PC-9 (cell line): ENCODE measurements around the gene PGF. TPM values are rescaled to one million over a fixed set of nuclear protein-coding genes. Genes with fewer than 3 reads are reported as not detected.

ENCODE experiments used
- BruUV-seq: library from RNA; stranded (reverse); fragments of 400-500 nt; replicated peaks from 2 replicates; lab custom pipeline; 2021; lab: Mats Ljungman, UMichigan
- CTCF ChIA-PET: fragments of 300-600 bp; sonication (Branson Sonifier 250); formaldehyde crosslinking; loops from one replicate; lab custom pipeline; 2022; ENCODE audit warnings: antibody characterized with exemption; lab: Charles Lee
- POLR2A ChIA-PET: fragments of 300-600 bp; sonication (Branson Sonifier 250); formaldehyde crosslinking; loops from one replicate; lab custom pipeline; 2022; ENCODE audit warnings: antibody characterized with exemption; ENCODE audit not compliant: unreplicated experiment; lab: Charles Lee
- DNase-seq, 2 experiments: peaks; one replicate each; pipeline versions ENCODE4 v3.0.0 to v3.0.0-alpha.2; 2015 to 2022; ENCODE audit warnings: mixed read lengths in 1 of 2
- H2AFZ ChIP-seq: fragments of 200-600 bp; sonication (generic); 2 replicates; pipeline ENCODE4 v1.8.1; 2017; ENCODE audit warnings: antibody characterized with exemption
- H3F3A ChIP-seq: fragments of 200-600 bp; sonication (generic); 2 replicates; pipeline ENCODE4 v1.8.1; 2017; ENCODE audit warnings: antibody characterized with exemption, mild to moderate bottlenecking, low read depth; ENCODE audit not compliant: insufficient read depth
- H3K27ac ChIP-seq: fragments of 200-600 bp; sonication (generic); 2 replicates; pipeline ENCODE4 v1.6.1; 2016; ENCODE audit warnings: mixed run types
- H3K27me3 ChIP-seq: fragments of 200-600 bp; sonication (generic); 2 replicates; pipeline ENCODE4 v1.6.1; 2016; ENCODE audit warnings: low read depth, mixed run types; ENCODE audit not compliant: insufficient read depth
- H3K36me3 ChIP-seq: fragments of 200-600 bp; sonication (generic); 2 replicates; pipeline ENCODE4 v1.6.1; 2016; ENCODE audit warnings: low read depth, mixed run types
- H3K4me1 ChIP-seq: fragments of 200-600 bp; sonication (generic); replicated peaks from 2 replicates; pipeline ENCODE4 v1.6.1; 2016; ENCODE audit warnings: mixed run types; ENCODE audit not compliant: insufficient read depth
- H3K4me2 ChIP-seq: fragments of 200-600 bp; sonication (generic); 2 replicates; pipeline ENCODE4 v1.6.1; 2017; ENCODE audit warnings: mixed run types
- H3K4me3 ChIP-seq: fragments of 200-600 bp; sonication (generic); 2 replicates; pipeline ENCODE4 v1.6.1; 2016; ENCODE audit warnings: mixed run types
- H3K79me2 ChIP-seq: fragments of 200-600 bp; sonication (generic); 2 replicates; pipeline ENCODE4 v1.6.1; 2017; ENCODE audit warnings: low read depth, mixed run types
- H3K9me2 ChIP-seq: fragments of 200-600 bp; sonication (generic); 2 replicates; pipeline ENCODE4 v1.8.1; 2017; ENCODE audit warnings: mild to moderate bottlenecking; ENCODE audit not compliant: insufficient read depth
- H3K9me3 ChIP-seq: fragments of 200-600 bp; sonication (generic); 2 replicates; pipeline ENCODE4 v1.8.1; 2016; ENCODE audit warnings: low read depth; ENCODE audit not compliant: insufficient read depth
- H4K20me1 ChIP-seq: fragments of 200-600 bp; sonication (generic); 2 replicates; pipeline ENCODE4 v1.8.1; 2017; ENCODE audit not compliant: insufficient read depth
- EZH2 ChIP-seq: fragments of 200-600 bp; sonication (generic); IDR thresholded peaks from 2 replicates; pipeline ENCODE4 v1.8.0; 2017; ENCODE audit warnings: antibody characterized with exemption, low read depth
- intact Hi-C: fragments of 100-400 bp; cut with micrococcal nuclease; formaldehyde crosslinking; loops from one replicate; pipeline ENCODE4 v1.10.0; 2022; ENCODE audit not compliant: unreplicated experiment
- total RNA-seq: library from RNA; stranded (reverse); gene quantifications from 2 replicates; pipeline ENCODE4 v1.2.3, GENCODE V29; 2021
- TF ChIP-seq, protein P1 (sequence below): fragments of 200-600 bp; sonication (generic); conservative IDR thresholded peaks from 2 replicates; pipeline ENCODE4 v1.6.1; 2017; ENCODE audit warnings: mixed run types, antibody characterized with exemption, mild to moderate bottlenecking, moderate library complexity

Gene PGF
- total RNA-seq, 1 experiment from 2014 or later = 11.7 TPM

GRCh38 chr14:74975059-74975810 is 19.8 kb upstream of the PGF start:
- DNase-seq = no peak
- Histone ChIP-seq H3K4me3 (no peak overlapping the region), H3F3A (peaks cover 8% of the 10 kb centered on the region; the same call in 1 of the 2 replicates), H3K9me3 (no peaks in the 10 kb centered on the region), H2AFZ (no peak overlapping the region), H3K36me3 (no peaks in the 10 kb centered on the region), H3K9me2 (no peaks in the 10 kb centered on the region), H3K4me1 (peaks cover 27% of the 10 kb centered on the region), H4K20me1 (no peaks in the 10 kb centered on the region), H3K27me3 (no peaks in the 10 kb centered on the region), H3K79me2 (no peaks in the 10 kb centered on the region), H3K27ac (no peak overlapping the region), H3K4me2 (no peak overlapping the region)
- intact Hi-C loops = no loop called here
- CTCF ChIA-PET = interaction anchor here (0.6 to 0.8 kb wide), 2 partner anchors 11 to 324 kb away, joined by 3 read pairs; no protein-coding TSS in a partner anchor
- POLR2A ChIA-PET = interaction anchor here (0.5 to 0.9 kb wide), 2 partner anchors 30 to 74 kb away, joined by 3 to 6 read pairs; no protein-coding TSS in a partner anchor
- no TSS peak for BruUV-seq
- TF ChIP-seq EZH2 = no peak
- TF ChIP-seq, protein P1, sequence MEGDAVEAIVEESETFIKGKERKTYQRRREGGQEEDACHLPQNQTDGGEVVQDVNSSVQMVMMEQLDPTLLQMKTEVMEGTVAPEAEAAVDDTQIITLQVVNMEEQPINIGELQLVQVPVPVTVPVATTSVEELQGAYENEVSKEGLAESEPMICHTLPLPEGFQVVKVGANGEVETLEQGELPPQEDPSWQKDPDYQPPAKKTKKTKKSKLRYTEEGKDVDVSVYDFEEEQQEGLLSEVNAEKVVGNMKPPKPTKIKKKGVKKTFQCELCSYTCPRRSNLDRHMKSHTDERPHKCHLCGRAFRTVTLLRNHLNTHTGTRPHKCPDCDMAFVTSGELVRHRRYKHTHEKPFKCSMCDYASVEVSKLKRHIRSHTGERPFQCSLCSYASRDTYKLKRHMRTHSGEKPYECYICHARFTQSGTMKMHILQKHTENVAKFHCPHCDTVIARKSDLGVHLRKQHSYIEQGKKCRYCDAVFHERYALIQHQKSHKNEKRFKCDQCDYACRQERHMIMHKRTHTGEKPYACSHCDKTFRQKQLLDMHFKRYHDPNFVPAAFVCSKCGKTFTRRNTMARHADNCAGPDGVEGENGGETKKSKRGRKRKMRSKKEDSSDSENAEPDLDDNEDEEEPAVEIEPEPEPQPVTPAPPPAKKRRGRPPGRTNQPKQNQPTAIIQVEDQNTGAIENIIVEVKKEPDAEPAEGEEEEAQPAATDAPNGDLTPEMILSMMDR = no peak

GRCh38 chr14:74974364-74975058 is 19.1 kb upstream of the PGF start:
- ChIA-PET CTCF (interaction anchor here (0.8 kb wide), 1 partner anchor 10 kb away, joined by 3 read pairs; no protein-coding TSS in a partner anchor), POLR2A (no interaction called here)
- Histone ChIP-seq H3F3A (peaks cover 8% of the 10 kb centered on the region; the same call in 1 of the 2 replicates), H3K9me3 (no peaks in the 10 kb centered on the region), H2AFZ (no peak overlapping the region), H3K4me3 (no peak overlapping the region), H3K9me2 (no peaks in the 10 kb centered on the region), H3K79me2 (no peaks in the 10 kb centered on the region), H3K27me3 (no peaks in the 10 kb centered on the region), H4K20me1 (no peaks in the 10 kb centered on the region), H3K4me2 (no peak overlapping the region), H3K27ac (no peak overlapping the region), H3K36me3 (no peaks in the 10 kb centered on the region), H3K4me1 (peaks cover 22% of the 10 kb centered on the region)
- no peak for DNase-seq
- BruUV-seq = no TSS peak
- no peak for TF ChIP-seq EZH2
- TF ChIP-seq, protein P1 = no peak
- intact Hi-C loops = no loop called here

GRCh38 chr14:74973905-74974363 is 18.5 kb upstream of the PGF start:
- peaks cover 3% of the 10 kb centered on the region; the same call in 1 of the 2 replicates for H3F3A ChIP-seq
- ChIA-PET CTCF (interaction anchor here (0.7 kb wide), 1 partner anchor 151 kb away, joined by 5 read pairs; no protein-coding TSS in a partner anchor), POLR2A (no interaction called here)
- no peaks in the 10 kb centered on the region for H4K20me1 ChIP-seq
- peaks cover 16% of the 10 kb centered on the region for H3K4me1 ChIP-seq
- H3K9me2 ChIP-seq = no peaks in the 10 kb centered on the region
- no peak for TF ChIP-seq EZH2
- TF ChIP-seq, protein P1 = no peak
- H3K27ac ChIP-seq = no peak overlapping the region
- DNase-seq = no peak
- H3K36me3 ChIP-seq = no peaks in the 10 kb centered on the region
- BruUV-seq = no TSS peak
- no peaks in the 10 kb centered on the region for H3K79me2 ChIP-seq
- H3K9me3 ChIP-seq = no peaks in the 10 kb centered on the region
- intact Hi-C loops = no loop called here
- H3K4me2 ChIP-seq = no peak overlapping the region
- no peak overlapping the region for H3K4me3 ChIP-seq
- no peak overlapping the region for H2AFZ ChIP-seq
- H3K27me3 ChIP-seq = no peaks in the 10 kb centered on the region
